OCI-LY1 (cell line): ENCODE results near the gene ATXN1L.

Experiments used
- EZH2 ChIP-seq: fragments of 200-600 bp; sonication (generic), shearing (Covaris generic); IDR thresholded peaks from 2 replicates; pipeline ENCODE4 v1.8.0; 2017; ENCODE audit warnings: borderline replicate concordance, mixed run types, mild to moderate bottlenecking, antibody characterized with exemption, low read length, moderate library complexity, mixed read lengths
- TF ChIP-seq, protein P1 (sequence below): fragments of 200-600 bp; sonication (generic), shearing (Covaris generic); IDR thresholded peaks from 2 replicates; pipeline ENCODE4 v1.5.1; 2017; ENCODE audit warnings: mild to moderate bottlenecking, antibody characterized with exemption, low read length, moderate library complexity, mixed read lengths

DNA sequence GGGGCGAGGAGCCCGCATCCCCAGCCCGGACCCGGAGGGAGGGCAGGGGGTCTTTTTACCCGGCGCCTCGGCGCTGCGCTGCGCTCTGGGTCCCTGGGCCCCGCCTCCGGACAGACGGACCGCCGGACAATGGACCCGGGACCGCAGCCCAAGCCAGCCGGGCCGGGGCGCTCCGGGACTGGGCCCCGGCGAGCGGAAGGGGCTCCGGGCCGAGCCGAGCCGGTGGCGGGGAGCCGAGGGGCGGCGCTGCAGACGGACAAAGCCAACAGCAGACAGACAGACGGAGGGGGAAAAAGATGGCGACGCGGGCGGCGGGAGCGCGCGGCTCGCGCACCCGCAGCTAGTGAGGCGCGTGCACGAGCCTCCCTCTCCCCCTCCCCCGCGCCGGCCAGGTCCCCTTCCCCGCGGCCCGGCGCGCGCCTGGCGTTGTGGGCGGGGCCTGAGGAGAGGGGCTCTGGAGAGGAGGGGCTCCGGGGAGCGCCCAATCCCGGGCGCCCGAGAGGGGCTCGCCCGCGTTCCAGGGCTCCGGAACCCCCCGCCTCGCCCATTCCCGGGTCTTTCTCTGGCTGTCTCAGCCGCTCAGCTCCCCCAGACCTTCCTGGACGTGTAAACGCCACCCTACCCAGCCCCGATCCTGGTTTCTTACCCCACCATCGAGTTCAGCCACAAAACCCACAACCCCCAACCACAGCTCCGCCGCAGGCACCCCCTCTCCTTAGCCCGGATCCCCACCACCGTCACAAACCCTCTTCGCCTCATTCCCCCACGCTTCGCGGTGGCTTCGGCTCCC lies 38.3 kb downstream of the ATXN1L start, which contains the start of gene ZNF821:
- TF ChIP-seq, protein P1, sequence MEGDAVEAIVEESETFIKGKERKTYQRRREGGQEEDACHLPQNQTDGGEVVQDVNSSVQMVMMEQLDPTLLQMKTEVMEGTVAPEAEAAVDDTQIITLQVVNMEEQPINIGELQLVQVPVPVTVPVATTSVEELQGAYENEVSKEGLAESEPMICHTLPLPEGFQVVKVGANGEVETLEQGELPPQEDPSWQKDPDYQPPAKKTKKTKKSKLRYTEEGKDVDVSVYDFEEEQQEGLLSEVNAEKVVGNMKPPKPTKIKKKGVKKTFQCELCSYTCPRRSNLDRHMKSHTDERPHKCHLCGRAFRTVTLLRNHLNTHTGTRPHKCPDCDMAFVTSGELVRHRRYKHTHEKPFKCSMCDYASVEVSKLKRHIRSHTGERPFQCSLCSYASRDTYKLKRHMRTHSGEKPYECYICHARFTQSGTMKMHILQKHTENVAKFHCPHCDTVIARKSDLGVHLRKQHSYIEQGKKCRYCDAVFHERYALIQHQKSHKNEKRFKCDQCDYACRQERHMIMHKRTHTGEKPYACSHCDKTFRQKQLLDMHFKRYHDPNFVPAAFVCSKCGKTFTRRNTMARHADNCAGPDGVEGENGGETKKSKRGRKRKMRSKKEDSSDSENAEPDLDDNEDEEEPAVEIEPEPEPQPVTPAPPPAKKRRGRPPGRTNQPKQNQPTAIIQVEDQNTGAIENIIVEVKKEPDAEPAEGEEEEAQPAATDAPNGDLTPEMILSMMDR: peak; percentile 58
- no peak for TF ChIP-seq EZH2
